Right renal pelvis (tissue), 4 donors: ENCODE data around the gene MYCN. TPM values are rescaled to one million over a fixed set of nuclear protein-coding genes. Genes with fewer than 3 reads are reported as not detected.
A peak's percentile ranks its signal among the peaks of the same experiment; 100 is the strongest.
"Not testable (repeated sequence)": the region's sequence is repeated elsewhere in the genome, so short reads cannot be mapped to it uniquely, and the experiment has no call there.

ENCODE experiments used
- DNase-seq, 4 donors: peaks; one replicate each; pipeline ENCODE4 v3.0.0-alpha.2; 2013; ENCODE audit warnings: low read depth in 4 of 4, low spot score in 3 of 4, missing footprints in 1 of 4
- polyA plus RNA-seq, 4 donors: library from polyadenylated mRNA; unstranded; fragments of 120-200 nt; gene quantifications; one replicate each; pipeline ENCODE4 v1.2.1, GENCODE V29; 2013; ENCODE audit not compliant: insufficient read length in 4 of 4

The MYCN gene
- polyA plus RNA-seq, 4 donors, result 31.7 to 37.1 (median 36.3) TPM

- peak in 1 of 4 donors; percentile 18 for DNase-seq
These were observed 2.5 kb downstream of the MYCN start for GRCh38 chr2:15942711-15943345.

GRCh38 chr2:15943378-15944280 lies 3.3 kb downstream of the MYCN start:
- peak; percentile 69 to 78 (median 74) for DNase-seq

- no peak for DNase-seq
These were observed 4.1 kb downstream of the MYCN start for GRCh38 chr2:15944325-15945017.

- no peak for DNase-seq
These were observed 5.8 kb downstream of the MYCN start for GRCh38 chr2:15945909-15946705.

- no peak for DNase-seq
These were observed 6.6 kb downstream of the MYCN start for GRCh38 chr2:15946983-15947382.

- DNase-seq, result no peak
These were observed 7.1 kb downstream of the MYCN start for GRCh38 chr2:15947431-15947830.

GRCh38 chr2:15948704-15948957 lies 8.3 kb downstream of the MYCN start:
- no peak for DNase-seq

GRCh38 chr2:15949126-15949525 lies 8.8 kb downstream of the MYCN start:
- DNase-seq, result no peak

GRCh38 chr2:15949551-15949950 lies 9.2 kb downstream of the MYCN start:
- no peak for DNase-seq

GRCh38 chr2:15950088-15950952 lies 10.0 kb downstream of the MYCN start:
- DNase-seq, result no peak

GRCh38 chr2:15951936-15952335 lies 11.6 kb downstream of the MYCN start:
- DNase-seq, result not testable (repeated sequence)

- DNase-seq, result no peak
These were observed 12.2 kb downstream of the MYCN start for GRCh38 chr2:15952451-15953146.

- no peak for DNase-seq
These were observed 12.8 kb downstream of the MYCN start for GRCh38 chr2:15953147-15953630.

- DNase-seq, result no peak
These were observed 13.7 kb downstream of the MYCN start for GRCh38 chr2:15953891-15954680.

- no peak for DNase-seq
These were observed 14.4 kb downstream of the MYCN start for GRCh38 chr2:15954761-15955160.

- DNase-seq, result no peak
These were observed 15.1 kb downstream of the MYCN start for GRCh38 chr2:15955232-15955988.

- DNase-seq, result no peak
These were observed 15.9 kb downstream of the MYCN start for GRCh38 chr2:15956230-15956629.
